Measurements from ENCODE around the gene TMEM167A. TPM values are rescaled to one million over a fixed set of nuclear protein-coding genes. Genes with fewer than 3 reads are reported as not detected.

The TMEM167A gene
- total RNA-seq, 2 donors from 2014 or later, result 89.4 to 114 TPM

DNA sequence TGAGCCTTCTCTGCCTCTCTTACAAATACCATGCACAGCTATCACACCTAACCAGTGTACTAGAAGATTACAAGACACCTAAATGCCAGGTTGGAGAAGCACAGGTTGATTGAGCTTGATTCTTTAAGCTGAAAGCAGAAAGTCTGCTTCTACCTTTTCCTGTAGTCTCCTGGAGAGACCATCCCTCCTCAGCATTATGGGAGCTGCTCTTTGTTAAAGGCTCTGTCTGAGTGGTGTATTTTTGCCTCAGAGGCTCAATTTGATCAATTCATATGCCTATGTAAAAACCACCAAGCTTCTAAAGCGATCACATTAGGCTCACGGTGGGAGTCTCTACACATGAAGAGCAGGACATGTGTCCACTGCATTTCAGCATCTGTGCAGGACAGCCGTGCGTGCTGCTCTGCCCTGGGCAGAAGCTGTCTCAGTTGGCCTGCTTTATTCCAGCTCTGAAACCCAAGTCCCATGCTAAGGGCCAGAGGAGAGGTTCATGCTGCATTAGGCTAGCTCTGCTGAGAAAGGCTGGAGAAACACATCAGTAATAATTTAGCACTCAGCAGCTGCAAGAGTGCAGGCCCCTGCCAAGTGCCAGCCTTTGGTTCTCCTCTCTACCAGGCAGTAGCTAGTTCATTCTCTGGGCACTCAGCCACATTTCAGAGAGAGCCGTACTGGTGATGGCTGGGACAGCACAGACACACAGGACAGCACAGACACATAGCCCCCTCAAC is 41.7 kb downstream of the TMEM167A start:
- H3K4me1 ChIP-seq, result no peaks in the 10 kb centered on the region
- TF ChIP-seq CTCF (IDR thresholded peaks at IDR 0.05), result no peak
- no peaks in the 10 kb centered on the region for H3K27me3 ChIP-seq
- no peaks in the 10 kb centered on the region for H3K9me3 ChIP-seq
- H3K4me3 ChIP-seq, result no peak overlapping the region
- DNase-seq, result no peak
- intact Hi-C loops (cut with DNase I), result no loop called here
- H3K9ac ChIP-seq (ENCODE audit: low read depth in 2 of 2, low read length in 2 of 2), result no peak overlapping the region
- no peak overlapping the region for H3K27ac ChIP-seq
- no peaks in the 10 kb centered on the region for H3K36me3 ChIP-seq

DNA sequence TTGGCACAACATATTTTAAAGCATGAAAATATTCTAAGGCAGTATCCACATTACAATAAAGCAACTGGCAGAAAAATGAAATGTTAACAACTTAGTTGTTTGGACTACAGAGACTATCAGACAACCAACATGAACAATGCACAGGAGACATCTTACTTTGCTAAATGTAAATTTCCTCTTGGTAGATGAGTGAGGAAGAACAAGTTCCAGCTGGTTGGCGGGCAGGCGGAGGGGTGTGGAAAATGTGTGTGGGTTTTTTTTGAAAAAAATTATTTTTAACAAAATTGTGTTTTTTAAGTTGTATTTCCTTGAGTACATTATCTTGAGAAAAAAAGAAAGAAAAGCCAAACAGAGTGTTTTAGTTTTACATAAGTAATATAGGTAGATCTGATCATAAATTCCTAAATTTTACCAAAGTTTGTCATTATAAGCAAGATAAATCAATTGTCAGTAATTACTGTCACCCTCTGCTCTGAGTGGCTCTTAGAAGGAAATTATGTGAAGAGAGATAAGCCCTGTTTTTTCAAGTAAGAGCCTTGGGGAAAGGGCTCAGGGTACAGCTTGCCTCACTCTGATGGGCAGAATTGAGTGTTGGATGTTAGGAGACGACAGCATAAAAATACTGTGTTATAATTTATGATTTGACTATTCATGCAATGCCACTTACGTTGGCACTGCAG is 42.5 kb downstream of the TMEM167A start:
- no peak for DNase-seq

DNA sequence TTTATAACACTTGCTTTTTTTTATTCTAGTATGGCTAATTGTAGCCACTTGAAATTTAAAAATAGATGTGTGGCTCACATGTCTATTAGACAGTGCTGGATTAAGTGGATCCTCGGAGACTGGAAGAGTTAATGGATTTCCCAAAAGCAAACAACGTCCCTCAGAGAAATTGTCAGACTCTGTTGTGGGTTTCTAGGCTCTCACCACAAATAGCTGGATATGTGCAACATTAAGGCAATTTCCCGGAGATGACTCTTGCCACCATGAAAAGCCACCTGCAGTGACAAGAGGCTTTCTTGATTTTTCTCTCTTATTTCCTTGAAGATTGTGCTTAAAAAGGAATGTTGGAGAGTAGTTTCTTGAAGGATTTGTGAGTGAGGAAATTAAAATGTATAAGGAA is 43.2 kb downstream of the TMEM167A start:
- H3K4me3 ChIP-seq, result no peak overlapping the region
- intact Hi-C loops (cut with DNase I), result no loop called here
- DNase-seq, result no peak
- no peaks in the 10 kb centered on the region for H3K4me1 ChIP-seq
- no peaks in the 10 kb centered on the region for H3K9me3 ChIP-seq
- no peaks in the 10 kb centered on the region for H3K27me3 ChIP-seq
- no peaks in the 10 kb centered on the region for H3K36me3 ChIP-seq
- H3K27ac ChIP-seq, result no peak overlapping the region
- no peak for TF ChIP-seq CTCF (IDR thresholded peaks at IDR 0.05)
- no peak overlapping the region for H3K9ac ChIP-seq (ENCODE audit: low read depth in 2 of 2, low read length in 2 of 2)

More for the DNA sequence above, 42.5 kb downstream of the TMEM167A start:
- intact Hi-C loops (cut with DNase I), result no loop called here
- H3K9ac ChIP-seq (ENCODE audit: low read depth in 2 of 2, low read length in 2 of 2), result no peak overlapping the region
- no peaks in the 10 kb centered on the region for H3K4me1 ChIP-seq
- no peaks in the 10 kb centered on the region for H3K9me3 ChIP-seq
- TF ChIP-seq CTCF (IDR thresholded peaks at IDR 0.05), result no peak
- no peak overlapping the region for H3K4me3 ChIP-seq
- no peaks in the 10 kb centered on the region for H3K36me3 ChIP-seq
- no peak overlapping the region for H3K27ac ChIP-seq
- no peaks in the 10 kb centered on the region for H3K27me3 ChIP-seq

GRCh38 chr5:83031381-83031780 is 45.8 kb downstream of the TMEM167A start:
- Histone ChIP-seq H3K27ac (no peak overlapping the region), H3K4me1 (no peaks in the 10 kb centered on the region), H3K9me3 (no peaks in the 10 kb centered on the region), H3K36me3 (no peaks in the 10 kb centered on the region), H3K9ac (ENCODE audit: low read depth in 2 of 2, low read length in 2 of 2) (no peak overlapping the region), H3K4me3 (no peak overlapping the region), H3K27me3 (no peaks in the 10 kb centered on the region)
- TF ChIP-seq CTCF (IDR thresholded peaks at IDR 0.05), result no peak
- DNase-seq, result no peak
- intact Hi-C loops (cut with DNase I), result no loop called here

DNA sequence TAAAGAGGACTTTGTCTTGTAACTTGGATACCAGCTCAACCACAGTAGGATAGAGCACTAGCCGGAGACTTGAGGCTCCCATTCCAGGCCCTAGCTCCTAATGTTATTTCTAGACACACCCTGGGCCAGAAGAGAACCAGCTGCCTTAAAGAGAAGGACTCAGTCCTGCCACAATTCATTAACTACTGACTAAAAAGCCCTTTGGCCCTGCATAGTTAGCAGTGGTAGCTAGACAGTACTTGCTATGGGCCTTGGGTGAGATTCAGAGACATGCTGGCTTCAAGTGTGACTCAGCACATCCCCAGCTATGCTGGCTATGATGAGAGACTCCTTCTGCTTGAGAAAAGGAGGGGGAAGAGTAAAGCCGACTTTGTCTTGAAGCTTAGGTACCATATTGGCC is 47.3 kb downstream of the TMEM167A start:
- no peak overlapping the region for H3K4me3 ChIP-seq
- H3K27ac ChIP-seq, result no peak overlapping the region
- no peaks in the 10 kb centered on the region for H3K36me3 ChIP-seq
- no peak for TF ChIP-seq CTCF (IDR thresholded peaks at IDR 0.05)
- no peaks in the 10 kb centered on the region for H3K4me1 ChIP-seq
- intact Hi-C loops (cut with DNase I), result no loop called here
- no peak overlapping the region for H3K9ac ChIP-seq (ENCODE audit: low read depth in 2 of 2, low read length in 2 of 2)
- H3K9me3 ChIP-seq, result no peaks in the 10 kb centered on the region
- DNase-seq, result no peak
- no peaks in the 10 kb centered on the region for H3K27me3 ChIP-seq
